HUES64 (cell line): ENCODE measurements around the gene CERS3.

Source experiments
- H3K27ac ChIP-seq: 2 replicates; pipeline ENCODE4 v1.7.0; 2013; ENCODE audit warnings: low read depth, low read length, inconsistent platforms
- H3K27me3 ChIP-seq: 2 replicates; pipeline ENCODE4 v1.6.1; 2013; ENCODE audit warnings: mild to moderate bottlenecking, low read length; ENCODE audit not compliant: insufficient read depth
- H3K36me3 ChIP-seq: 2 replicates; pipeline ENCODE4 v1.6.1; 2013; ENCODE audit warnings: mild to moderate bottlenecking, low read length; ENCODE audit not compliant: insufficient read depth
- H3K4me1 ChIP-seq: 2 replicates; pipeline ENCODE4 v1.6.1; 2013; ENCODE audit warnings: mild to moderate bottlenecking, low read length, moderate library complexity; ENCODE audit not compliant: insufficient read depth
- H3K4me3 ChIP-seq: 2 replicates; pipeline ENCODE4 v1.5.1; 2013; ENCODE audit warnings: mild to moderate bottlenecking, low read length, moderate library complexity
- H3K9ac ChIP-seq: 2 replicates; pipeline ENCODE4 v1.6.1; 2013; ENCODE audit warnings: mild to moderate bottlenecking, low read depth, low read length
- H3K9me3 ChIP-seq: 2 replicates; pipeline ENCODE4 v1.6.1; 2013; ENCODE audit warnings: low read depth, low read length; ENCODE audit not compliant: insufficient read depth
- WGBS: fragments of 150-250, 120-280 bp; methylation state at CpG from one replicate; pipeline ENCODE4 v1.1.7; 2013; ENCODE audit warnings: missing lambda C conversion rate; 5-methylcytosine and 5-hydroxymethylcytosine counted together

CERS3 gene

DNA sequence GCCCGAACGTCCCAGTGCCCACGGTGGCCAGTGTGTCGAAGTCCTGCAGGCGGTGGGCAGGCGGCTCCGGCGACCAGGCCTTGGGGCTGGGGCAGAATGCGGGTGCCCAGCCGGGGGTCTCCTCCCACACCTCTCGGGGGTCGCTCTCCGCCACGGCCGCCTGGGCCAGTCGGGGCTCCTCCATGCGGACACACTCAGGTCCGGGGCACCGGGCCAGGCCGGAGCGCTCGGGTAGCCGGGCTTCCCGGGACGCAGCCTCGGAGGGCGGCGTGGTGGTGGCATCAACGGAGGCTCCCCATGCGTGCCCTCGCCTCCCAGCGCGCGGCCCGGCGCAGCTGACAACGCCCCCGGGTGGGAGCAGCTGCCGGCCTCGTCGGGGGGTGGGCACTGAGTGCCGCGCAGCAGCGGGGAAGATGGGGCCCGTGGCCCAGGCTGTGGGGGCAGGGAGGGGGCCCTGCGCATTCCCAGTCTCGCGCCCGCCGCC is 30.1 kb upstream of the CERS3 start:
- 95% methylated on average over 50 of the region's 50 CpGs for WGBS

DNA sequence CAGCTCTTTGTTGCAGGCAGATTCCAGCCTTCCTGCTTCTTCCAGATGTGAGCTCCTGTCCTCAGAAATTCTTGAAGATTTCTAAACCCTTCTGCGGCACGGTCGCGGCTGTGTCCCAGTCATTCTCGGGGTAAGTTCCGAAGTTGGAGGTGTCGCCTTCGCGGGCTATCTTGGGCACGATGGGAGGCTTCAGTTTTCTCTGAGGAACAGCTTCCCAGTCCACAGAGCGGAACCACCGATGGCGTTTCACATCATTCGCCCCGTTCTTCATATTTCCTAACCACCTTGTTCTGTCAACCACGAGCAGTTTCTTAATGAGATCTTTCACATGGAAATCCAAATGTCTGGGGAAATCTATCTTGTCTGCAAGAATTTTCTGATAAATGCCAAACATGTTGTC is 24.7 kb upstream of the CERS3 start:
- Histone ChIP-seq H3K9ac (no peak overlapping the region), H3K4me1 (no peaks in the 10 kb centered on the region), H3K27me3 (no peaks in the 10 kb centered on the region), H3K9me3 (peaks cover 27% of the 10 kb centered on the region), H3K27ac (no peak overlapping the region), H3K36me3 (no peaks in the 10 kb centered on the region), H3K4me3 (no peak overlapping the region)
- 97% methylated on average over 16 of the region's 16 CpGs for WGBS

More for the DNA sequence above, 30.1 kb upstream of the CERS3 start:
- Histone ChIP-seq H3K27me3 (no peaks in the 10 kb centered on the region), H3K4me1 (no peaks in the 10 kb centered on the region), H3K27ac (no peak overlapping the region), H3K36me3 (no peaks in the 10 kb centered on the region), H3K4me3 (no peak overlapping the region), H3K9ac (no peak overlapping the region), H3K9me3 (peaks cover 3% of the 10 kb centered on the region; the same call in 1 of the 2 replicates)

DNA sequence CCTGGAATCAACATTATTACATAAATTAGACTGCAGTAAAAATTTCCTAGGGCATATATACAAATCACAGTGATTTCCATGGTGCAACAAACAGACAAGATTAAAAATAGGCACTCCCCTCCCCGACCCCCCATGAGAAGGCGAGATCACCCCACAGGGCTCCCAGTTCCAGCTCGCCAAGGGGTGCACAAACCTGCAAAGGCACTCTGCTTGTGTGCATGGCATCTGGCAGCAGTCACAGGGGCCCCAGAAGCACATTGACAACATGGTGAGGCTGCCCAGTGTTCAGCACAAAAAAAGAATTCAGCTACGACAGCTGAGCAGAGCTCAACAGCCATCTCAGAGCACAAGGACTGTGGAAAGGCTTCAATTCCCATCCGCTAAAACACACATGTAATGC is 19.2 kb upstream of the CERS3 start:
- Histone ChIP-seq H3K36me3 (no peaks in the 10 kb centered on the region), H3K9ac (no peak overlapping the region), H3K9me3 (peaks cover 16% of the 10 kb centered on the region), H3K4me3 (no peak overlapping the region), H3K27me3 (no peaks in the 10 kb centered on the region), H3K4me1 (no peaks in the 10 kb centered on the region), H3K27ac (no peak overlapping the region)
- WGBS = 91% methylated on average over 5 of the region's 5 CpGs

DNA sequence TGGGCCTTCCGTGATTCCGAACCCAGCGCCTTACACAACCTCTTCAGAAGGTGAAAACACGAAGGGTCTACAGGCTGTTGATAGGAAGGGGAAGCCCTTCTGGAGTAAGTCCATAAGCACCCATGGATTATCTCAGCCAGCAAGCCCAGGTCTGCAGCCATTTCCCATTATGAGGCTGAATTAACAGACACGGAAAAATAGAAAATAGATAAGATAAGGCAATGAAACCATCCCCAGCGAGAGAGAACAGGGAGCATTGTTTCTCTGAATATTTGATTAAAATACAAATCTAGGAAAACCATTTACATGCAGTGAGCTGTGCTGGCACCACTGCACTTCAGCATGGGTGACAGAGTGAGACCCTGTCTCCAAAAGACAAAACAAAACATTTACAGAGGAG is 16.2 kb upstream of the CERS3 start:
- Histone ChIP-seq H3K9ac (no peak overlapping the region), H3K4me1 (no peaks in the 10 kb centered on the region), H3K27ac (no peak overlapping the region), H3K27me3 (no peaks in the 10 kb centered on the region), H3K9me3 (peaks cover under 1% of the 10 kb centered on the region; the same call in 1 of the 2 replicates), H3K4me3 (no peak overlapping the region), H3K36me3 (no peaks in the 10 kb centered on the region)
- WGBS = 98% methylated on average over 6 of the region's 6 CpGs

DNA sequence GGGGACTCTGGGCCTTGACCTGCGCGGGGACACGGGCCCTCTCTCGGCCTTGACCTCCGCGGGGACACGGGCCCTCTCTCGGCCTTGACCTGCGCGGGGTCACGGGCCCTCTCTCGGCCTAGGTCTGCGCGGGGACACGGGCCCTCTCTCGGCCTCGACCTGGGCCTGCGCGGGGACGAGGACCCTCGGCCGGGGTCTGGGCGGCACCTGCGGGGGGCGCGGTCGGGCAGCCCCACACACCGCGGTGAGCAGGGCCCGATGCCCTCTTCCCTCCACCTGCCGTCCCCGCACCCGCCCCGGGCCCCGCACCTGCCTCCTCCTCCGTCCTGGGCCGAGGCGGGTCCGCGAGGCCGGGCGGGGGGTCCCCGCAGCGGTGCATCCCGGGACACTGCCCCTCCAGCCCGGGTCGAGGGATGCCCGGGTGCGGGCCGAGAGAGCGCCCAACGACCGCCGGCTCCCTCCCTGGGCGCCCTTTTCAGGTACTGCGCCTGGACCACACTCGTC is 15.6 kb upstream of the CERS3 start:
- WGBS = 97% methylated on average over 57 of the region's 57 CpGs
- H3K36me3 ChIP-seq = no peaks in the 10 kb centered on the region
- H3K27me3 ChIP-seq = no peaks in the 10 kb centered on the region
- H3K9ac ChIP-seq = no peak overlapping the region
- H3K27ac ChIP-seq = no peak overlapping the region
- no peak overlapping the region for H3K4me3 ChIP-seq
- 0 out of 2 replicates have a peak, but pooled peaks cover 3% of the 10 kb centered on the region for H3K9me3 ChIP-seq
- H3K4me1 ChIP-seq = no peaks in the 10 kb centered on the region

DNA sequence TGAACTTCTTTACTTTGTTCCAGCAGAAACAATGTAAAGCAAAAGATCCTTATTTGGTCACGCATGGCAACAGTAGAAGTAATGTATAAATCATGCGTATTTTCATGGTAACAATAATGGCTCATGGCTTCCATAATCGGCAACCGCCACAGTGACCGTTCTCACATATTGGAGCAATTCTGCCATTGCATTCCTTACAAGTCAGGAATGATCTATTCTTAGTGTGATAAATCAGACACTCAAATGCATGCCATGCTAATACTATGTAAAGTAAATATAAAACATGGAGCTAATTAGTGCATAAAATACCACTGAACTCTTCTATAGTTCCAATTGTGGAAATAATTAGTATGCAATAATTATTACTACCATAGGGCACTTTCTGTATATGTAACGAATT is 13.5 kb upstream of the CERS3 start:
- H3K4me1 ChIP-seq = no peaks in the 10 kb centered on the region
- H3K27me3 ChIP-seq = no peaks in the 10 kb centered on the region
- no peak overlapping the region for H3K9ac ChIP-seq
- H3K27ac ChIP-seq = no peak overlapping the region
- no peak overlapping the region for H3K4me3 ChIP-seq
- H3K36me3 ChIP-seq = no peaks in the 10 kb centered on the region
- H3K9me3 ChIP-seq = peaks cover 13% of the 10 kb centered on the region; the same call in 1 of the 2 replicates
- WGBS = 97% methylated on average over 5 of the region's 6 CpGs

DNA sequence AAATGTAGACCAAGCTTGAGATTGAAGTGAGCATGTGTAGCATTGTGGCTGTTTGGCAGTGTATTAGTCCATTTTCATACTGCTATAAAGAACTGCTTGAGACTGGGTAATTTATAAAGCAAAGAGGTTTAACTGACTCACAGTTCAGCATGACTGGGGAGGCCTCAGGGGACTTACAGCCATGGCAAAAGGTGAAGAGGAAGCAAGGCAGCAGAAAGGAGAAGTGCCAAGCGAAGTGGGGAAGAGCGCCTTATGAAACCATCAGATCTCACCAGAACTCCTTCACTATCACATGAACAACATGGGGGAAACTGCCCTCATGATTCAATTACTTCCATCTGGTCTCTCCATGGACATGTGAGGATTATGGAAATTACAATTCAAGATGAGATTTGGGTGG is 8.6 kb upstream of the CERS3 start:
- H3K27ac ChIP-seq = no peak overlapping the region
- H3K4me1 ChIP-seq = no peaks in the 10 kb centered on the region

DNA sequence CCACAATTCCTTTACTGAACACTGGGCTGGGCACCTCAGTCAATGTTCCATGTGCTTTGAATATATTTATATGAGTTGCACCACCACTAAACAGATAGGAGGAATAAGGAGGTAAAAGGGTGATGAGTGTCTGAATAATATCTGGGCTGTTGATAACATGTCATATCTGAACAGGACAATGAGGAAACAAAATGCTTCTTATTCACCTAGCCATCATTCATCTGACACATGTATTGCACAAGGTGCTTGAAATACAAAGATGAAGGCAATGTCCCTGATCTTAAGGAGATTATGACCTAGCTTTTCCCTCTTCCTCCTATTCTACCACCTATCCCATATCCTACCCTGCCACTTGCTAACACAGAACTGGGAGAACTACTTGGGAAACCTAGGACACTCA is 8.0 kb upstream of the CERS3 start:
- Histone ChIP-seq H3K4me1 (no peaks in the 10 kb centered on the region), H3K9ac (no peak overlapping the region), H3K36me3 (no peaks in the 10 kb centered on the region), H3K9me3 (peaks cover 13% of the 10 kb centered on the region; the same call in 1 of the 2 replicates), H3K27me3 (no peaks in the 10 kb centered on the region), H3K27ac (no peak overlapping the region), H3K4me3 (no peak overlapping the region)

More for the DNA sequence above, 8.6 kb upstream of the CERS3 start:
- H3K4me3 ChIP-seq = no peak overlapping the region
- H3K9ac ChIP-seq = no peak overlapping the region
- H3K36me3 ChIP-seq = no peaks in the 10 kb centered on the region
- H3K27me3 ChIP-seq = no peaks in the 10 kb centered on the region
- peaks cover 13% of the 10 kb centered on the region; the same call in 1 of the 2 replicates for H3K9me3 ChIP-seq
- 100% methylated on average over 1 of the region's 2 CpGs for WGBS

DNA sequence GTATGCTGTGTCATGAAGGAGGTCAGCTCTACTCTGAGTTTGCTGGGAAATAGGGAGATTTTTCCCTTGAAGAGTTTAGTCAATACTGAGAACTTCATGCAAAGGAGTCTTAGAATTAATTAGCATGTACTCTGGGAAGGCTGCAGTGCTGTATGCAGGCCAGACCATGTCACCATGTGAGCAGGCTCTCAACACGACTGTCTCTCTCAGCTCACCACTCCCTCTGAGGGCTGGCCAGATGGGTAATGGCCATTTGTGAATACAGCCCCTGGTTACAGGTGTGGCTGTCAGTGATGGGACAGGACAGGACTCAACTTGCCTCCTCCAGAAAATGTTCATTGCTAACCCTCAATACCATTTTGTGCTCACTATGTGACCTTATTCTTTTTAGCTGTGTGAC is 5.1 kb upstream of the CERS3 start:
- Histone ChIP-seq H3K4me1 (no peaks in the 10 kb centered on the region), H3K36me3 (no peaks in the 10 kb centered on the region), H3K27me3 (no peaks in the 10 kb centered on the region), H3K4me3 (no peak overlapping the region), H3K27ac (no peak overlapping the region), H3K9ac (no peak overlapping the region), H3K9me3 (peaks cover 8% of the 10 kb centered on the region; the same call in 1 of the 2 replicates)
- 87% methylated on average over 1 of the region's 1 CpG for WGBS

DNA sequence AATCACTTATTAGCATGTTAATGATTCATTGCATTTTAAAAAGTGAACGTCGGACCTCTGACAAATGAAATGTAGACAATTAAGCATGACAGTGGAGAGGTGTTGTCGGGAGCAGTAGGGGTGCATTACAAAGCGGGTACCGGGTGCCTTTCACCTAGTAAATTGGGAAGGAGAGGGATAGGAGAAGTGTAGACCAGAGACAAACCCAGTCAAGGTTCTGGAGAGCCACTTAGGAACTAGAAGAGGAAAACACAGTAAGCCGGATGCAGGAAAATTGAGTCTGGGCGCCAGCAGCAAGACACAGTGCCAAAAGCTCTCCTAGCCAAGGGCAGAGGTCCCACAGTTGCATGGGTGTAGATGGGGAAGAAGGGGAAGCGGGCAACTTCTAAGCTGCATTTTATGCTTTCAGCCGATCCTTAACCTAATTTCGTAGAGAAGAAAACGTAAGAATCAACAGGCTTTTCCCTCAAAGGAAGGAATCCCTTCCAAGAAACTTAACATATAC is 3.1 kb upstream of the CERS3 start:
- WGBS = 91% methylated on average over 11 of the region's 11 CpGs
- H3K27me3 ChIP-seq = no peaks in the 10 kb centered on the region
- H3K9ac ChIP-seq = no peak overlapping the region

DNA sequence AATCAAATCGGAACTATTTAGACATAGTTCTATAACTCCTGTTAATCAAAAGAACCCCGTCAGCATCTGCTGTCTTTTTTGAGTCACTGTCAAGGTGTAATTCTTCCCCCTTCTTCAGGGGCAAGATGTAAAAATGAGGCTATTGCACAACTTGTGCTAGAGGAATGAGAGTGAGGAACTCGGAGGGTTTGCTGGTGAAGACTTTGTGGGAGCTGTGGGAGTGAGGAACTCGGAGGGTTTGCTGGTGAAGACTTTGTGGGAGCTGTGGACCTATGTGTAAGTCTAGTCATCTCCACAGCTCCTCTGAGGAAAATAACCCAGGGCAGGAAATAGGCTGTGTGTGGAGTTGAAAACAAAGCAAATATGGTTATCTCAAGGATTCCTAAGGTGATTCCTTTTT is 2.5 kb upstream of the CERS3 start:
- Histone ChIP-seq H3K27me3 (no peaks in the 10 kb centered on the region), H3K36me3 (no peaks in the 10 kb centered on the region), H3K4me3 (no peak overlapping the region), H3K4me1 (no peaks in the 10 kb centered on the region), H3K27ac (no peak overlapping the region), H3K9me3 (no peaks in the 10 kb centered on the region), H3K9ac (no peak overlapping the region)
- 95% methylated on average over 4 of the region's 4 CpGs for WGBS

More for the DNA sequence above, 3.1 kb upstream of the CERS3 start:
- H3K9me3 ChIP-seq = no peaks in the 10 kb centered on the region
- no peak overlapping the region for H3K27ac ChIP-seq
- H3K4me3 ChIP-seq = no peak overlapping the region
- H3K4me1 ChIP-seq = no peaks in the 10 kb centered on the region
- no peaks in the 10 kb centered on the region for H3K36me3 ChIP-seq

DNA sequence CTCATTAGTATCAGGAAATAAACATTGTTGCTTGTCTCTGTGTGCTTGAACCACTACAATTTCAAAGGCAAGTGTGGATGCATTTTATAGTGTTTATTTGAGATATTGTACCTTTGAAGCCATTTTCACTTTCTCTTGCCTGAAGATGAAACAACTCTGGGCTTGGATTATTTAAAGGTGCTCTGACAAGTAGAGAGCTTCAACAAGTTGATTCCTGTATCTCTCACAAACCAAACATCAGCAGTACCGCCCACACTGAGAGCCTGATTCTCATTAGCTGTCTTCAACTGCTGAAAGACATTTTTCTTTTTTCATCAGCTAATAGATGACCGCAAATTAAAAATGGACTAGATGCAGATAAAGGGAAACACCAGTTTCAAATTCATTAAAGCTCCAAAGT is 806 bp upstream of the CERS3 start:
- Histone ChIP-seq H3K4me3 (no peak overlapping the region), H3K36me3 (no peaks in the 10 kb centered on the region), H3K27me3 (no peaks in the 10 kb centered on the region), H3K9ac (no peak overlapping the region), H3K27ac (no peak overlapping the region), H3K9me3 (no peaks in the 10 kb centered on the region), H3K4me1 (no peaks in the 10 kb centered on the region)
- 100% methylated on average over 2 of the region's 2 CpGs for WGBS
